Activated CD8-positive, alpha-beta T cell treated with anti-CD3 and anti-CD28 coated beads for 36 hours (primary cell): ENCODE measurements around the gene FBXO15. TPM values are rescaled to one million over a fixed set of nuclear protein-coding genes. Genes with fewer than 3 reads are reported as not detected.
A peak's percentile ranks its signal among the peaks of the same experiment; 100 is the strongest.

Experiments
- ATAC-seq: fragments of 200-7000 bp; cut with Tn5 transposase; one replicate; pipeline ENCODE4 v1.10.0; 2021; ENCODE audit warnings: mild to moderate bottlenecking, moderate library complexity
- CTCF ChIA-PET: fragments of 350-600 bp; sonication (Branson Sonifier 250); formaldehyde crosslinking; loops from one replicate; lab custom pipeline; 2021; ENCODE audit warnings: antibody characterized with exemption; lab: Charles Lee
- POLR2A ChIA-PET: fragments of 350-600 bp; sonication (Branson Sonifier 250); formaldehyde crosslinking; loops from one replicate; lab custom pipeline; 2021; ENCODE audit warnings: antibody characterized with exemption; lab: Charles Lee
- DNase-seq: peaks from one replicate; pipeline ENCODE4 v3.0.0-alpha.2; 2020
- H3K27ac Mint-ChIP-seq: one replicate; pipeline ENCODE4 v1.8.0; 2021; ENCODE audit warnings: mild to moderate bottlenecking, mixed read lengths
- H3K27me3 Mint-ChIP-seq: one replicate; pipeline ENCODE4 v1.8.0; 2021; ENCODE audit warnings: mixed read lengths
- H3K36me3 Mint-ChIP-seq: one replicate; pipeline ENCODE4 v1.8.0; 2021; ENCODE audit warnings: low read depth, mixed read lengths
- H3K4me1 Mint-ChIP-seq: one replicate; pipeline ENCODE4 v1.8.0; 2021; ENCODE audit warnings: low read depth, mixed read lengths
- H3K4me3 Mint-ChIP-seq: one replicate; pipeline ENCODE4 v1.8.0; 2021; ENCODE audit warnings: mild to moderate bottlenecking, moderate library complexity, mixed read lengths
- H3K9me3 Mint-ChIP-seq: one replicate; pipeline ENCODE4 v1.8.0; 2021; ENCODE audit warnings: mixed read lengths
- intact Hi-C: fragments of 100-400 bp; cut with micrococcal nuclease; formaldehyde crosslinking; loops from one replicate; pipeline ENCODE4 v1.10.0; 2022
- total RNA-seq, 2 experiments: library from RNA; stranded (reverse); gene quantifications; one replicate each; pipeline ENCODE4 v1.2.3, GENCODE V29; 2021
- TF ChIP-seq, protein P1 (sequence below): fragments of 200-600 bp; IDR thresholded peaks from one replicate; pipeline ENCODE4 v1.8.0; 2022; ENCODE audit warnings: antibody characterized with exemption, mild to moderate bottlenecking

FBXO15 gene
- total RNA-seq, 2 experiments from 2014 or later: 2.1 TPM

DNA sequence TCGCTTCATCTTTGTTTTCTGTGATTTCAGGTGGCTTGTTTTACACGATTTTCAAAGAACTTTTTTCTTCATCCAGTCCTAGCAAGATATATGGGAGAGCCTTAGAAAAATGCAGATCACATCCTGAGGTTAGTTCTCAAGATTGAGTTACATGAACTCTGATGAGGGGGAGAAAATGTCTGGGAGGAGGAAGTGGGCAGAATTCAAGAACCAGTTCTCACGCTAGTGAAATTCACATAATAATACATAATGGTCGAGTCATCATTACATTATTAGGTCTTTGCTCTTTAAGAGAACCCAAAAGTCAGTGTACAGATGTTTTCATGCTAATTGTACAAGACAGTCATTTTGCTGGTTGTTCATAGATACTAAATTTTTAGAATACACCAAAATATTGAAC lies 7.6 kb upstream of the FBXO15 start:
- ATAC-seq (no peak), DNase-seq (no peak)
- TF ChIP-seq, protein P1, sequence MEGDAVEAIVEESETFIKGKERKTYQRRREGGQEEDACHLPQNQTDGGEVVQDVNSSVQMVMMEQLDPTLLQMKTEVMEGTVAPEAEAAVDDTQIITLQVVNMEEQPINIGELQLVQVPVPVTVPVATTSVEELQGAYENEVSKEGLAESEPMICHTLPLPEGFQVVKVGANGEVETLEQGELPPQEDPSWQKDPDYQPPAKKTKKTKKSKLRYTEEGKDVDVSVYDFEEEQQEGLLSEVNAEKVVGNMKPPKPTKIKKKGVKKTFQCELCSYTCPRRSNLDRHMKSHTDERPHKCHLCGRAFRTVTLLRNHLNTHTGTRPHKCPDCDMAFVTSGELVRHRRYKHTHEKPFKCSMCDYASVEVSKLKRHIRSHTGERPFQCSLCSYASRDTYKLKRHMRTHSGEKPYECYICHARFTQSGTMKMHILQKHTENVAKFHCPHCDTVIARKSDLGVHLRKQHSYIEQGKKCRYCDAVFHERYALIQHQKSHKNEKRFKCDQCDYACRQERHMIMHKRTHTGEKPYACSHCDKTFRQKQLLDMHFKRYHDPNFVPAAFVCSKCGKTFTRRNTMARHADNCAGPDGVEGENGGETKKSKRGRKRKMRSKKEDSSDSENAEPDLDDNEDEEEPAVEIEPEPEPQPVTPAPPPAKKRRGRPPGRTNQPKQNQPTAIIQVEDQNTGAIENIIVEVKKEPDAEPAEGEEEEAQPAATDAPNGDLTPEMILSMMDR: no peak
- no peaks in the 10 kb centered on the region for H3K9me3 Mint-ChIP-seq
- CTCF ChIA-PET: no interaction called here
- H3K27me3 Mint-ChIP-seq: no peaks in the 10 kb centered on the region
- H3K36me3 Mint-ChIP-seq: peaks cover 62% of the 10 kb centered on the region
- intact Hi-C loops: no loop called here
- peak overlapping the region; percentile 56 for H3K27ac Mint-ChIP-seq
- no peak overlapping the region for H3K4me3 Mint-ChIP-seq
- H3K4me1 Mint-ChIP-seq: peaks cover 42% of the 10 kb centered on the region
- POLR2A ChIA-PET: interaction anchor here (0.7 to 1.3 kb wide), 2 partner anchors 9 to 1315 kb away, joined by 3 read pairs; no protein-coding TSS in a partner anchor

DNA sequence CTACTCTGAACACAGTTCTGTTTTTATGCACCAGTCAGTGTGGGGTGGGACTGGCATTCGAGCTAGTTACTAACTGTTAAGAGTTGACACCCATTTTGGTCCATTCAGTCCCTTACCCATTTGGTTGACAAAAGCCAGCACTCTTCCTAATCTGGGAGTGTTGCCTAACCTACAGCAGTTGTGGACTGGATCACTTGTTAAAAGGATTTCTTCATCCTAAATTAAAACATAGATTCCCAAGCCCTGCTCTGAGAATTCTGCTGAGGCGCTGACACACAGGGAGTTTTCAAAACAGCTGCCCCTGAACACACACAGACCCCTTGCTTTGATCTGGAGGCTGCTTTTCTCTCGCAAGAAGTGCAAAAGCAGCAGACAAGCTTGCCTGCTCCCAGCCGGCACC lies 7.1 kb upstream of the FBXO15 start:
- H3K27ac Mint-ChIP-seq: no peak overlapping the region
- ChIA-PET POLR2A (interaction anchor here (1.3 kb wide), 1 partner anchor 10 kb away, joined by 3 read pairs; no protein-coding TSS in a partner anchor), CTCF (no interaction called here)
- DNase-seq: no peak
- no peaks in the 10 kb centered on the region for H3K9me3 Mint-ChIP-seq
- H3K27me3 Mint-ChIP-seq: no peaks in the 10 kb centered on the region
- ATAC-seq: no peak
- H3K36me3 Mint-ChIP-seq: peaks cover 67% of the 10 kb centered on the region
- peaks cover 47% of the 10 kb centered on the region for H3K4me1 Mint-ChIP-seq
- TF ChIP-seq, protein P1: no peak
- no peak overlapping the region for H3K4me3 Mint-ChIP-seq
- intact Hi-C loops: no loop called here

DNA sequence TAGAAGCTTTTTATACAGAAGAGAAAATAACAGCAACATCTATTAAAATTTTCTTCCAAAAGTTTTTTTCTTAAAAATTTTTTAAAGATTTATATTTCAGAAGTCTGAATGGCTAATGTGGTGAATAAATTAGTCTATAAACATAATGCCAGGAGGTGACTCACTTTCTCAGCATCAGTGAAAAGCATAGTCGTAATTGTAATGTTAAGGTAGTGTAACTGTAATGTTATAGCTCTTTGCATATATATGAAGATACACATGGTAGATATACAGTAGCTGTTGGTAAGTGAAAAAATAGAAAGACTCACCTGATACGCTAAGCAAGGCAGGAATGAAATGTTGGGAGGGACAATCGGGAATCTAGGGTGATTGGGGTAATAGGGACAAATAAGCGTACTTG lies 6.2 kb upstream of the FBXO15 start:
- CTCF ChIA-PET: interaction anchor here (3.1 kb wide), 1 partner anchor 71 kb away, joined by 12 read pairs; no protein-coding TSS in a partner anchor
- peaks cover 53% of the 10 kb centered on the region for H3K4me1 Mint-ChIP-seq
- no peak overlapping the region for H3K4me3 Mint-ChIP-seq
- POLR2A ChIA-PET: interaction anchor here (1.3 kb wide), 1 partner anchor 11 kb away, joined by 3 read pairs; no protein-coding TSS in a partner anchor
- intact Hi-C loops: no loop called here
- H3K27me3 Mint-ChIP-seq: no peaks in the 10 kb centered on the region
- H3K36me3 Mint-ChIP-seq: peaks cover 69% of the 10 kb centered on the region
- ATAC-seq (peak; percentile 48), DNase-seq (no peak)
- no peaks in the 10 kb centered on the region for H3K9me3 Mint-ChIP-seq
- H3K27ac Mint-ChIP-seq: no peak overlapping the region
- TF ChIP-seq, protein P1: no peak

DNA sequence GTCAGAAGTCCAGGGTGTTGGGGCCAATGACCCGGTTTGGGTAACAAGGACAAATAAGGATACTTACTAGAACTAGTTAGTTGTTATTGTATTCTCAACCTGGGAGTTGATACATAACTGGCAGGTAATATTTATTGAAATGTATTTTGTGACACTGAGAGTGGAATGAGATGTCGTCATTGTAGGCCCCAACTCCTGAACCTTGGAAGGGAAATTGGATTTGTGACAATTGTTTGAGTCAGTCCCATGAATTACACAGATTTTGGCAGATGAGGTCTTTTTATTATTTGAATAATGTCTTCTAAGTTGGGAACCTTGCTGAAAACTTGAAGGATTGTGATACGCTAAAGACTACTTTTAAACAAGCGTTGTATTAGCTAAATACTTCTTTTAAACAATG lies 5.7 kb upstream of the FBXO15 start:
- Mint-ChIP-seq H3K27ac (peak overlapping the region; percentile 57), H3K9me3 (no peaks in the 10 kb centered on the region), H3K4me1 (peaks cover 53% of the 10 kb centered on the region), H3K36me3 (peaks cover 68% of the 10 kb centered on the region), H3K4me3 (no peak overlapping the region), H3K27me3 (no peaks in the 10 kb centered on the region)
- ChIA-PET POLR2A (no interaction called here), CTCF (interaction anchor here (0.7 to 3.1 kb wide), 2 partner anchors 24 to 70 kb away, joined by 3 to 12 read pairs; no protein-coding TSS in a partner anchor)
- TF ChIP-seq, protein P1: no peak
- ATAC-seq (no peak), DNase-seq (no peak)
- intact Hi-C loops: no loop called here

DNA sequence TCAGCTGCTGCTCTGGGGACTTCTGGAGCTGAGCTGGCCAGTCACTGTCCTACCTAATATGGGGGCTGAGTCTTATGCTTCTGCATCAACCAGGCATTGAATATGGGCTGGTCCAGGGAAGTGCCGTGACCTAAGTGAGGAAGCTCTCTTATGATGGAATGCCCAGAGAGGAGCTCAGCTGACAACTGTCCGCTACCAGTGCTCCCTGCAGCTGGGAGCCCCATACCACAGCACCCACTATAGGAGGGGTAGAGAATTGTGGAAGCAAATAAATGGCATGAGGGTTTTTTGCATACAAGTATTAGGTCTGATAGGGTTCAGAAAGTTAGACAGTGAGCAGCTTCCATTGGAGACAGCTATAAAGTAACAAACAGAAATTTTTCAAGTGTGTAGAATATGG lies 5.2 kb upstream of the FBXO15 start:
- TF ChIP-seq, protein P1: no peak
- peaks cover 63% of the 10 kb centered on the region for H3K36me3 Mint-ChIP-seq
- H3K4me3 Mint-ChIP-seq: no peak overlapping the region
- intact Hi-C loops: no loop called here
- no peaks in the 10 kb centered on the region for H3K27me3 Mint-ChIP-seq
- H3K27ac Mint-ChIP-seq: peak overlapping the region; percentile 35
- POLR2A ChIA-PET: no interaction called here
- peaks cover 51% of the 10 kb centered on the region for H3K4me1 Mint-ChIP-seq
- DNase-seq (no peak), ATAC-seq (no peak)
- no peaks in the 10 kb centered on the region for H3K9me3 Mint-ChIP-seq
- CTCF ChIA-PET: interaction anchor here (0.7 to 3.1 kb wide), 2 partner anchors 25 to 70 kb away, joined by 3 to 12 read pairs; no protein-coding TSS in a partner anchor
